ENCODE data around the gene SCGB3A1.

DNA sequence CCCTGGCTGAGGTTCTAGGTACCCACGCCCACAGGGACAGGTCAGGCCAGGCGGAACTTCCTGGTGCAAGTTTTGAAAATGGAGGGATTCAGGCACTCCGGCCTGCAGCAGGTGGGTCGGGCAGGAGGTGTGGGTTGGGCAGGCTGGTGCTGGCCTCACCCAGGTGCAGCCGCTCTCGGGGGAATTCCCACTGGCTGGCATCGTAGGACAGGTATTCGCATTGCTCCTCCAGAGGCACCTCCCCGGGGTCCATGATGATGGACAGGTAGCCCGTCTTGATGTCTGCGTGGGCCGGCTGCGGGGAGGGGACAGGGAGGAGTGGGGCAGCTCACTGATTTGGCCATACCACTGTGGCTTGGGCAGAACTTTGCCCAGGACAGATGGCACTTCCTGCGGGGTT is 28.7 kb upstream of the SCGB3A1 start:
- TF ChIP-seq EZH2 (IDR thresholded peaks at IDR 0.05; ENCODE audit: insufficient read depth, poor library complexity, severe bottlenecking) (no peak), EZH2phosphoT487 (IDR thresholded peaks at IDR 0.05; ENCODE audit: insufficient read depth, low read depth) (no peak)

Measured in GM23248 (cell line).